Neural cell (in vitro differentiated cells): ENCODE data around the gene KIAA1549.

Experiments
- CTCF ChIP-seq: fragments of 450-650 bp; IDR thresholded peaks from 2 replicates; pipeline ENCODE4 v1.5.1; 2014; ENCODE audit warnings: antibody characterized with exemption, mild to moderate bottlenecking, moderate library complexity; ENCODE audit not compliant: poor library complexity, severe bottlenecking
- RAD21 ChIP-seq: fragments of 450-650 bp; conservative IDR thresholded peaks from 2 replicates; pipeline ENCODE4 v1.6.1; 2014; ENCODE audit warnings: antibody characterized with exemption, mild to moderate bottlenecking, moderate library complexity
- REST ChIP-seq: IDR thresholded peaks from 2 replicates; pipeline ENCODE4 v1.6.1; 2012; ENCODE audit warnings: borderline replicate concordance
- SMC3 ChIP-seq: fragments of 450-650 bp; conservative IDR thresholded peaks from 2 replicates; pipeline ENCODE4 v1.6.1; 2014; ENCODE audit warnings: antibody characterized with exemption, mild to moderate bottlenecking, moderate library complexity; ENCODE audit not compliant: poor library complexity

GRCh38 chr7:138979226-138979979, 1.8 kb downstream of the KIAA1549 start:
- TF ChIP-seq CTCF (peak; percentile 39), RAD21 (no peak), REST (no peak), SMC3 (no peak)
